GM12874 (cell line): ENCODE data around the gene L1CAM.

Source experiments
- CTCF ChIP-seq: IDR thresholded peaks from 2 replicates; pipeline ENCODE4 v1.5.1; 2011; ENCODE audit warnings: low read depth, mild to moderate bottlenecking, control low read depth, low read length, moderate library complexity; ENCODE audit not compliant: insufficient read depth

The L1CAM gene

GRCh38 chrX:153884136-153884535 is 1.8 kb downstream of the L1CAM start:
- TF ChIP-seq CTCF = no peak

GRCh38 chrX:153883163-153883843 is 2.7 kb downstream of the L1CAM start:
- no peak for TF ChIP-seq CTCF

GRCh38 chrX:153882557-153882956 is 3.4 kb downstream of the L1CAM start:
- no peak for TF ChIP-seq CTCF

- TF ChIP-seq CTCF = no peak
These were observed 3.9 kb downstream of the L1CAM start for GRCh38 chrX:153882086-153882498.

GRCh38 chrX:153881281-153881680 is 4.7 kb downstream of the L1CAM start:
- no peak for TF ChIP-seq CTCF

- no peak for TF ChIP-seq CTCF
These were observed 5.5 kb downstream of the L1CAM start for GRCh38 chrX:153880440-153880815.

GRCh38 chrX:153879741-153880439 is 6.1 kb downstream of the L1CAM start:
- no peak for TF ChIP-seq CTCF
